GM21367 (cell line): Measurements from ENCODE around the gene FSTL4.

Experiments used
- ATAC-seq: cut with Tn5 transposase; IDR thresholded peaks from one replicate; pipeline ENCODE4 v1.9.1; 2021; ENCODE audit not compliant: unreplicated experiment

The FSTL4 gene

GRCh38 chr5:133154274-133155075 lies 457.9 kb downstream of the FSTL4 start:
- no peak for ATAC-seq

- no peak for ATAC-seq
Observed at GRCh38 chr5:133150909-133151544, 461.3 kb downstream of the FSTL4 start.

GRCh38 chr5:133149345-133149744 lies 463.0 kb downstream of the FSTL4 start:
- no peak for ATAC-seq

GRCh38 chr5:133147815-133148567 lies 464.4 kb downstream of the FSTL4 start:
- ATAC-seq: no peak

DNA sequence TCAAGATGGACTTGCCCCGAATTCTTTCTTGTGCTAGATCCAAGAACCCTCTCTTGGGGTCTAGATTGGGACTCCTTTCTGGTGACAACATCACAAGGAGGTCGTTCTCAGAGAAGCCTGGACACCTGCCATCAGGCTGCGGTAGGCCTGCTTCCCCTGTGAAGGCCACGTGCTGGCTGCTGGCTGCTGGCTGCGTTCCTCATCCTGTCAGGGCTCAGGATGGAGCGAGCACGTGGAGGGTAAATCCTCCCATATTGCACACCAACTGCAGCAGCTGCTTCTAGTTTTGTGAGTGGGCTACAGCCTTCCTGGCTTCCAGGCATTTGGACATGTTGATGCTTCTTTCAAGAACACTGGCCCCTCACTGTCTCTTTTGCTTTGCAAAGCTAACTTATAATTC lies 464.9 kb downstream of the FSTL4 start:
- ATAC-seq: no peak
